SK-N-SH treated with all-trans-retinoic acid at 6 μM for 48 hours (cell line): Measurements from ENCODE around the gene CCDC107.

ENCODE experiments used
- ATAC-seq: fragments of 200-7000 bp; cut with Tn5 transposase; 3 replicates; pipeline ENCODE4 v1.9.1; 2020; ENCODE audit warnings: mild to moderate bottlenecking, moderate library complexity
- ARNTL ChIP-seq: fragments of 450-650 bp; formaldehyde crosslinking; IDR thresholded peaks from 2 replicates; pipeline ENCODE4 v1.5.0; 2020; ENCODE audit warnings: low read depth, mild to moderate bottlenecking, moderate library complexity, borderline replicate concordance
- BACH2 ChIP-seq: fragments of 250-450 bp; sonication (Bioruptor Pico); IDR thresholded peaks from 2 replicates; pipeline ENCODE4 v1.9.0; 2021; ENCODE audit warnings: mild to moderate bottlenecking, borderline replicate concordance
- CREB5 ChIP-seq: fragments of 250-450 bp; sonication (Bioruptor Pico); IDR thresholded peaks from 2 replicates; pipeline ENCODE4 v1.5.1; 2020; ENCODE audit warnings: low read depth, mild to moderate bottlenecking, moderate library complexity
- CSDC2 ChIP-seq: fragments of 250-450 bp; sonication (Bioruptor Pico); IDR thresholded peaks from 2 replicates; pipeline ENCODE4 v1.5.0; 2020; ENCODE audit warnings: mild to moderate bottlenecking, moderate library complexity
- CSRNP3 ChIP-seq: fragments of 250-450 bp; sonication (Bioruptor Pico); IDR thresholded peaks from 2 replicates; pipeline ENCODE4 v1.5.1; 2021; ENCODE audit warnings: mild to moderate bottlenecking, moderate library complexity
- ESRRG ChIP-seq: fragments of 250-450 bp; sonication (Bioruptor Pico); IDR thresholded peaks from 2 replicates; pipeline ENCODE4 v1.6.1; 2021; ENCODE audit warnings: mild to moderate bottlenecking
- GLIS3 ChIP-seq: fragments of 250-450 bp; sonication (Bioruptor Pico); IDR thresholded peaks from 2 replicates; pipeline ENCODE4 v1.5.0; 2020; ENCODE audit warnings: mild to moderate bottlenecking, moderate library complexity
- ISL1 ChIP-seq: fragments of 250-450 bp; sonication (Bioruptor Pico); IDR thresholded peaks from 2 replicates; pipeline ENCODE4 v2.1.2; 2022; ENCODE audit warnings: mild to moderate bottlenecking, moderate library complexity
- OSR1 ChIP-seq: fragments of 250-450 bp; sonication (Bioruptor Pico); IDR thresholded peaks from 2 replicates; pipeline ENCODE4 v1.8.0; 2022; ENCODE audit warnings: moderate library complexity, mild to moderate bottlenecking, inconsistent platforms
- PATZ1 ChIP-seq: fragments of 250-450 bp; sonication (Bioruptor Pico); IDR thresholded peaks from 2 replicates; pipeline ENCODE4 v1.8.0; 2020; ENCODE audit warnings: mild to moderate bottlenecking, moderate library complexity, borderline replicate concordance
- POU6F1 ChIP-seq: fragments of 250-450 bp; sonication (Bioruptor Pico); IDR thresholded peaks from 2 replicates; pipeline ENCODE4 v1.8.0; 2021; ENCODE audit warnings: low read depth, mild to moderate bottlenecking, moderate library complexity, borderline replicate concordance
- RARB ChIP-seq: fragments of 250-450 bp; sonication (Bioruptor Pico); IDR thresholded peaks from 2 replicates; pipeline ENCODE4 v1.8.0; 2021; ENCODE audit warnings: mild to moderate bottlenecking, moderate library complexity
- SNAI2 ChIP-seq: fragments of 250-450 bp; sonication (Bioruptor Pico); IDR thresholded peaks from 2 replicates; pipeline ENCODE4 v1.5.0; 2020; ENCODE audit warnings: mild to moderate bottlenecking, moderate library complexity
- TCF4 ChIP-seq: fragments of 250-450 bp; sonication (Bioruptor Pico); IDR thresholded peaks from 2 replicates; pipeline ENCODE4 v1.8.0; 2021; ENCODE audit warnings: mild to moderate bottlenecking, moderate library complexity, borderline replicate concordance
- TOX ChIP-seq: fragments of 250-450 bp; sonication (Bioruptor Pico); IDR thresholded peaks from 2 replicates; pipeline ENCODE4 v1.8.0; 2021; ENCODE audit warnings: mild to moderate bottlenecking, moderate library complexity, borderline replicate concordance
- TSHZ2 ChIP-seq: fragments of 250-450 bp; sonication (Bioruptor Pico); IDR thresholded peaks from 2 replicates; pipeline ENCODE4 v1.5.0; 2020; ENCODE audit warnings: mild to moderate bottlenecking, moderate library complexity
- ZC3H10 ChIP-seq: fragments of 250-450 bp; sonication (Bioruptor Pico); IDR thresholded peaks from 2 replicates; pipeline ENCODE4 v1.5.1; 2021; ENCODE audit warnings: mild to moderate bottlenecking, moderate library complexity
- ZFP3 ChIP-seq: fragments of 250-450 bp; sonication (Bioruptor Pico); IDR thresholded peaks from 2 replicates; pipeline ENCODE4 v1.5.0; 2020; ENCODE audit warnings: mild to moderate bottlenecking, moderate library complexity
- ZFP30 ChIP-seq: fragments of 450-650 bp; formaldehyde crosslinking; IDR thresholded peaks from 2 replicates; pipeline ENCODE4 v1.5.0; 2022; ENCODE audit warnings: mild to moderate bottlenecking, moderate library complexity
- ZNF565 ChIP-seq: fragments of 450-650 bp; formaldehyde crosslinking; conservative IDR thresholded peaks from 2 replicates; pipeline ENCODE4 v1.5.0; 2020; ENCODE audit warnings: low read depth, mild to moderate bottlenecking, moderate library complexity
- ZNF70 ChIP-seq: fragments of 450-650 bp; formaldehyde crosslinking; IDR thresholded peaks from 2 replicates; pipeline ENCODE4 v1.5.0; 2020; ENCODE audit warnings: mild to moderate bottlenecking, moderate library complexity
- ZNF8 ChIP-seq: fragments of 450-650 bp; formaldehyde crosslinking; IDR thresholded peaks from 2 replicates; pipeline ENCODE4 v1.5.0; 2020; ENCODE audit warnings: mild to moderate bottlenecking, moderate library complexity

The CCDC107 gene

GRCh38 chr9:35618854-35619799 lies 39.0 kb upstream of the CCDC107 start:
- ATAC-seq: no peak
- no peak for TF ChIP-seq ZNF565 (CRISPR knock-in tag)
- TF ChIP-seq ZFP30 (CRISPR knock-in tag): no peak
- no peak for TF ChIP-seq GLIS3 (CRISPR knock-in tag)
- TF ChIP-seq SNAI2 (CRISPR knock-in tag): no peak
- TF ChIP-seq TSHZ2 (CRISPR knock-in tag): no peak
- TF ChIP-seq ZC3H10: no peak
- no peak for TF ChIP-seq RARB (CRISPR knock-in tag)
- TF ChIP-seq, all 23 proteins: peak for 0

GRCh38 chr9:35619800-35620158 lies 38.3 kb upstream of the CCDC107 start:
- TF ChIP-seq PATZ1 (CRISPR knock-in tag) (no peak), ESRRG (CRISPR knock-in tag) (no peak), ARNTL (CRISPR knock-in tag) (no peak), POU6F1 (CRISPR knock-in tag) (no peak), CREB5 (CRISPR knock-in tag) (no peak), ISL1 (CRISPR knock-in tag) (no peak), OSR1 (CRISPR knock-in tag) (no peak), ZFP3 (CRISPR knock-in tag) (no peak), TOX (CRISPR knock-in tag) (no peak), ZC3H10 (no peak), SNAI2 (CRISPR knock-in tag) (no peak), ZNF70 (CRISPR knock-in tag) (no peak), RARB (CRISPR knock-in tag) (no peak), ZNF8 (CRISPR knock-in tag) (no peak), ZNF565 (CRISPR knock-in tag) (no peak)

GRCh38 chr9:35627575-35627974 lies 30.5 kb upstream of the CCDC107 start:
- TF ChIP-seq ISL1 (CRISPR knock-in tag) (no peak), TCF4 (CRISPR knock-in tag) (no peak), ZFP3 (CRISPR knock-in tag) (no peak), RARB (CRISPR knock-in tag) (no peak), CSDC2 (no peak), ZNF70 (CRISPR knock-in tag) (no peak), ZNF8 (CRISPR knock-in tag) (no peak), PATZ1 (CRISPR knock-in tag) (no peak), ARNTL (CRISPR knock-in tag) (no peak), BACH2 (CRISPR knock-in tag) (no peak), CSRNP3 (CRISPR knock-in tag) (no peak), TOX (CRISPR knock-in tag) (no peak)
- ATAC-seq: no peak

More at GRCh38 chr9:35619800-35620158, 38.3 kb upstream of the CCDC107 start:
- no peak for ATAC-seq
